ENCODE data around the gene LCE1D. TPM values are rescaled to one million over a fixed set of nuclear protein-coding genes. Genes with fewer than 3 reads are reported as not detected.

The LCE1D gene
- total and polyA plus RNA-seq, 2 experiments from 2014 or later: not detected

GRCh38 chr1:152811050-152811449, 14.5 kb downstream of the LCE1D start:
- Histone ChIP-seq H2AFZ (no peak overlapping the region), H3K27ac (ENCODE audit: low read depth) (no peak overlapping the region), H4K20me1 (replicated peaks; ENCODE audit: insufficient read depth) (no peaks in the 10 kb centered on the region), H3K36me3 (ENCODE audit: insufficient read depth) (no peaks in the 10 kb centered on the region), H3K9me2 (ENCODE audit: insufficient read depth) (0 out of 2 replicates have a peak, but pooled peaks cover 6% of the 10 kb centered on the region), H3K4me1 (ENCODE audit: insufficient read depth) (no peaks in the 10 kb centered on the region), H3K4me2 (no peak overlapping the region), H3F3A (replicated peaks; ENCODE audit: low read depth) (no peaks in the 10 kb centered on the region), H3K27me3 (ENCODE audit: insufficient read depth) (no peaks in the 10 kb centered on the region), H3K79me2 (replicated peaks; ENCODE audit: insufficient read depth) (no peaks in the 10 kb centered on the region), H3K4me3 (no peak overlapping the region)
- H3K27ac Mint-ChIP-seq: no peak overlapping the region
- no peaks in the 10 kb centered on the region for H3K36me3 Mint-ChIP-seq (ENCODE audit: low read depth)
- DNase-seq (ENCODE audit: low spot score) (no peak), ATAC-seq (no peak)
- no peaks in the 10 kb centered on the region for H3K9me3 Mint-ChIP-seq
- peaks cover 2% of the 10 kb centered on the region; the same call in 1 of the 3 replicates for H3K4me1 Mint-ChIP-seq
- TF ChIP-seq EZH2phosphoT487 (IDR thresholded peaks at IDR 0.05; ENCODE audit: unreplicated experiment) (no peak), POLR2AphosphoS5 (IDR thresholded peaks at IDR 0.05; ENCODE audit: low read depth) (no peak), ETS1 (IDR thresholded peaks at IDR 0.05) (no peak), REST (IDR thresholded peaks at IDR 0.05; ENCODE audit: unreplicated experiment) (no peak), JUNB (IDR thresholded peaks at IDR 0.05; ENCODE audit: unreplicated experiment) (no peak), ZNF462 (CRISPR knock-in tag; IDR thresholded peaks at IDR 0.05) (no peak), CTCF (conservative IDR thresholded peaks at IDR 0.05; ENCODE audit: low read depth in 2 of 2) (no peak), NANOG (IDR thresholded peaks at IDR 0.05; ENCODE audit: borderline replicate concordance) (no peak)
- H3K4me3 Mint-ChIP-seq: no peak overlapping the region
- H3K27me3 Mint-ChIP-seq (ENCODE audit: insufficient read depth, low read depth, poor library complexity): no peaks in the 10 kb centered on the region

Measured in GM23338 (cell line).